Activated CD8-positive, alpha-beta memory T cell treated with anti-CD3 and anti-CD28 coated beads, Interleukin-2, amount 50 U/mL, for 48 hours (primary cell): ENCODE data around the gene ATOSA.

Source experiments
- DNase-seq: peaks from one replicate; pipeline ENCODE4 v3.0.0-alpha.2; 2020

The ATOSA gene

GRCh38 chr15:52679232-52680040, at the start of gene ATOSA:
Gene ATOSA (minus strand): TSS chr15:52679388. CDS start chr15:52678021, 1,367 bp downstream.
- DNase-seq: peak; percentile 93

DNA sequence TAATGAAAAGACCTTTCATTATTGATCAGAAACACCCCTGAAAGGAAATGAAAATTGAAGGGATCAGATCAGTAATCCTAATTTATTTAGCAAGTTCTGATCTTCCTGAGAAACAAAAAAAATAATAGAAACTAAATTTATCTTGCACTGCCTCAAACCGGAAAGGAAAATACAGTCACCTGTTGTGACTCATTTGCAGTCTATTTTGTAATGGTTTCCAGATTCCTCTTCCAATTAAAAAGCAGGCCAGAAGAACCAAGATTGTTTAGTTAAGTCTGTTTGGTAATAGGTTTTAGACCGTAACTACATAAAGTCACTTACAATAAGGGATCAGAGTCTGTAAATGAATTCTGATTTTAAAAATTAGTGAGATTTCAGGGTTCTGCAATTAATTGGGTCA, 49.7 kb upstream of the ATOSA start:
- no peak for DNase-seq

- DNase-seq: no peak
These were observed 48.6 kb upstream of the ATOSA start for GRCh38 chr15:52727815-52728214.

GRCh38 chr15:52726195-52726594, 47.0 kb upstream of the ATOSA start:
- no peak for DNase-seq

- DNase-seq: no peak
These were observed 39.4 kb upstream of the ATOSA start for GRCh38 chr15:52718551-52718950.

DNA sequence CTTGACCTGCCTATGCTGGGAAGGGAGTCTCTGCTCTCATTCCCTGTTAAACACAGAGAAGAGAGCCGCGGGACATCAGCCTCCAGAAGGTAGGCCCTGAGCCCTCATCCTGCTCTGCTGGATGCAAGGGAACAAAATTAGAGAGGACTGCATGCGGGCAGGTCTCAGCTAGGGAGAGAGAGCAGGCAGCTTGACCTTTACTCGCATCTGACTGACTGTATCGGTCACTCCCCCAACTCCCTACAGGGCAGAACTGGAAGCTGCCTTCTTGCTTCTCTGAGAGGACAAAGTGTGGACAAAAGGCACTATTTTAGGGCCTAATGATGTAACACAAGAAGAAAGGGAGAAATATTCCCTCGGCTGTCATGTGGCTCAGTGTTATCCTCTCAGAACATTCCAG, 38.7 kb upstream of the ATOSA start:
- DNase-seq: no peak

- no peak for DNase-seq
These were observed 38.3 kb upstream of the ATOSA start for GRCh38 chr15:52717481-52717880.

GRCh38 chr15:52716536-52716935, 37.3 kb upstream of the ATOSA start:
- DNase-seq: no peak

- DNase-seq: no peak
These were observed 36.2 kb upstream of the ATOSA start for GRCh38 chr15:52715411-52715810.

DNA sequence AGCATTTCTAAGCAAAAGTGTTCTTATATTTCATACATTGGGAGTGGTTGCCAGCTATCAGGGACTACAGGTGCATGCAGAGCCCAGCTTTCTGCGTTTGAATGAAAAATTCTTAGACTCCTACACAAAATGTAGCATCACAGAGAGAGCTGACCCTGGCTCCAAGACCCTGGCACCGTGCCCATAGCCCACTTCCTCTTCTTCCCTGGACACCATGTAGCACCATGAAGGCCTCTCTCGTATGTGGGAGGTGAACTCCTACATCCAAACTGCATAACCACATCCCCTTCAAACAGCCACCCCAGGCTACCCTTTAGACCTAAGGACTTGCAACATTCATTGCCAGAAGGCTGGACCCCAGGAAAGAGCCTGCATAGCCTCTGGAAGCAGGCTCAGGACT, 35.8 kb upstream of the ATOSA start:
- no peak for DNase-seq

DNA sequence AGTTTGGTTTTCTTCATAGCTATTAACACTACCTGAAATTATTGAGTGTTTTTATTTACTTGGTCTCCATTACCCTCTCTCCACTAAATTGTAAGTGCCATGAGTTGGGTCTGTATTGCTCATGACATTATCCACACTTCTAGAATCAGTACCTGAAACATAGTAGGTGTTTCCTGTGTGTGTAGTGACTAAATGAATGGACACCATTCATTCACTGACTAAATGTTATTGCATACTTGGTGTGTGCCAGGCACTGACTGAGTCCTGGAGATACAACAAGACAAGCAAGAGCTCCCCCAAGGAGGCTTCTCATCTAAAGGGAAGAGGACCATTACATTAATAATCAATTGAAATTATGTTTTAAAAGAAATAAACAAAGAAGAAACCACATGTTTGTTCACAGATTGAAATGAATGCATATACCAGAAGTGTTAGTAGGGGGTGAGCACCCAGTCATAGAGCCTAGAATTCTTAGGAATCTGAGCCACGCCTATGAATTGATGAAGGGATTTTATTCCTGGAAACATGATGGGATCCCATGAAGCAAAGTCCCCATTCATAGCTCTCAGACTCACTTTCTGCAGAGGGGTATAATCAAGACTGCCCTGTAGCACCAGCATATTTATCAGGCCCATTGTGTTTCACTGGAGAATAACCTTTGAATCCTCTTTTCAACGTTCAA, 31.7 kb upstream of the ATOSA start:
- DNase-seq: no peak

DNA sequence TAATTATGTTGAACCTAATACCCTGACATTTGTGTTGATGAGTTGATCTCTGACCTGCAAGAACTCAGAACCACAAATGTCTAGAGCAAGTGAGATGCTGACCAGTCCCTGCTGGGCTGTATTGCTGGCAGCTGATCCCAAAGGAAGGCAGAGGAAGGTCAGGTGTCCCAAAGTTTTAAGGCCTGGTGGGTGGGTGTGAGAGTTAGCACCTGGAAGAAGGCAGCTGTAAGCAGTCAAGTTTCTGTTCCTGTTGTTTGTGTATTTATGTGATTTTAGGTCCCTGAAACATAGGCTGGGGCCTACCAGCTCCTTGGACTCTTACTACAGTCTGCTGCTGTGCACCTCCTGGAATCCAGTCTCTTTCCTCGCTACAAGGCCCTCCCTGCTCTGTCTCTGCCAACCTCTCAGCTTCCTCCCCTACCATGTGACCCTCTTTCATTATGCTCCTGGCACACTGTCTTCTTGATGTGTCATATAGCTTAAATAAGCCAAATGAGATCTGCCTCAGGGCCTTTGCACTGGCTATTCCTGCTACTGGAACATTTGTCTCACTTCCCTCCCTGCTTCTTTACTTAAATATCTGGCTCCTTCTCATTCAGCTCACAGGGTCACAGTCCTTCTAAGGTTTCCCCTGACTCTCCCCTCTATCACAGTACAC, 31.0 kb upstream of the ATOSA start:
- DNase-seq: no peak

DNA sequence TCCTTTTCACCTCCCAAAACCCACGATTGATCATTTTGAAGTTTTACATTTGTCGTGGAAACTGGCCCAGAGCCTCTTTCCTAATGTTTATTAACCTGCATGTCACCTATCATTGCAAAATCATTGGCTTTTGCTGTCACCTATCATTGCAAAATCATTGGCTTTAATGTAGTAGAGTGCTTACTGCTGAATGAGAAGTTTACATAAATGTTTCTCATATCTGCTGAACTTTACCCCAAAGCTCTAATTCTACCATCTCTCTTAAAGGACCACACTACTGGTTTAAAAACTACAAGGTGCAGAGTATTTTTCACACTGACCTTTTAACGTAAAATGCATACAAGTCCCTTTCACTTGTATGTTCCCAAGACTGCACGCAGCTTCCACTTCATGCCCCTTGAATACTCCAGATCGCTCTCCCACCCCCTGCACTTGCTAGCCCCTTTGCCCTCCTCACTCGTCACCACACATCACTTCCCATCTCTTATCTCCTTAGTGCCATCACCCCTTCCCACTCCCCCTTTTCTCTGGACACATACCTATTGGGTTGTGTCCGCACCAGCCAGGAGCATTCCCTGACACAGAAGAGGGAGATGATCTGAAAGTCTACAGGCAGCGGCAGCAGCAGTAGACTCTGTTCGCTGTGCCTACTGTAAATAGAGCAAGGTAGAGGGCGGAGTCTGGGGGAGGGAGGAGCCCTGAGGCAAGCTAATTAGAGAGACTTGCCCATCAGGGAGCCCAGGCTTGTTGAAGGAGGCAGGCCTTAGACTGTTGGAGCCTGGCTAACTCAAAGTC, 30.2 kb upstream of the ATOSA start:
- no peak for DNase-seq

DNA sequence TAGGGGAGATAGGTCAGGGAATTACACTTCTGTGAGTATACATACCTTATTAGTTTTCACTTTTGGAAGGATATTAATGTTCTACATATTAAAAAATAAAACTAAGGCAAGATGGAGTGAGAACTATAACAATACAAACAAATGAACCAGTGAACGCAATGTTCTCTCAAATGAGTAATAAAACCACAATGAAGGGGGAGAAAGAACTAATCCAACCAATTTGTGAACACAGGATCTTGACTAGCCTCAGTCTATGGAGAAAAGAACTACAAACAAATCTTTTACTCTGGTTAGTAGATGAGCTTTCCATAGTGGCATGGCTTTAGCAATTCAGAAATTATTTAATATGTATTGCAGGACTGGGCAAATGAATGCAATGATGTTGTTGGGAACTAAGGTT, 26.9 kb upstream of the ATOSA start:
- no peak for DNase-seq

GRCh38 chr15:52702390-52702789, 23.2 kb upstream of the ATOSA start:
- DNase-seq: no peak

GRCh38 chr15:52699457-52699856, 20.3 kb upstream of the ATOSA start:
- no peak for DNase-seq

DNA sequence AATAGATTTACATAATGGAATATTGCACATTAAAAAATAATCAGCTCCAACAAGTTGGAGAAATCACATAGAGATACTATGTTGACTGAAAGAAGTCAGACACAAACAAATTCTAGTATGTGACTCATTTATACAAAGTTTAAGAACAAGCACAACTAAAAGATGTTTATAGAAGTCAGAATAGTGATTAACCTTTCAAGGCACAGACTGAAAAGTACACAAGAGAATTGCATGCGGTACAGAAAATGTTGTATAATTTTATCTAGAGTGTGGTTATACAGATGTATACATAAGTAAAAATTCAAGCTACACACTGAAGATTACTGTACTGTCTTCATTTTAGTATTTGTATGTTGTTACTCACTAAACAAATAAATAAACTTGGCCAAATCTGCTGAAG, 19.3 kb upstream of the ATOSA start:
- no peak for DNase-seq

DNA sequence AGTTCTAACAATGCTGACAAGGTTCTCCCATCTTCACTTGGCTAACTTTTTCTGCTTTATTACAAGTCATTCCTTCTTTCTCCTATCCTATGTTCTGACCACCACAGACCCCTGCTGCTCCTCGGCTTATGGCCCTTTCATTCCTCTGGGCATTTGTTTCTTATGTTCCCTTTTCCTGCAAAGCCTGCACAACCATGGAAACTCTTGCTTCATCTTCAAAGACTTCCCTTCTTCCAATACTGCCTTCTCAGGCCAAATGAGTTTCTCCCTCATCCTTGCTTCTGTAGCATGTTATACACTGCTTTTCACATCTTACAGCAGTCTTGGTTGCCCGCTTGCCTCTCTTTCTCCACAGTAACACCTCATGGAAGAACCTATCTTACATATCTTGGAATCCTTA, 17.9 kb upstream of the ATOSA start:
- DNase-seq: no peak

DNA sequence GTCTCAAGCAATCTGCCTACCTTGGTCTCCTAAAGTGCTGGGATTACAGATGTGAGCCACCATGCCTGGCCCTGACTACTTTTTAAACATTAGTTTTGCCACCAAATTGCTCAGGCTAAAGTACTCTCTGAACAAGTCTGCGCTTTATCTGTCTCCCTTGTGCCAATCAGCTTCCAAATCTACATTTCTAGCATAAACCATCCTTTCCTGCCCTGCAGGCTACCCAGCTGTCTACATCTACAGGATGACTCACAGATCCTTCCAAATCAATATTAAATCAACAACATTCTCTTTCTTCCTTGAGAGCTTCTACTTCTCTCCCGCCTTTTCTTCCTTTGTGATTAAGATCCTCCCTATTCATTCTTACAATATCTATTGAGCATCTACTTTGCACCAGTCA, 16.0 kb upstream of the ATOSA start:
- DNase-seq: no peak

GRCh38 chr15:52689562-52689961, 10.4 kb upstream of the ATOSA start:
- DNase-seq: no peak

- no peak for DNase-seq
These were observed 4.4 kb upstream of the ATOSA start for GRCh38 chr15:52683580-52683979.

DNA sequence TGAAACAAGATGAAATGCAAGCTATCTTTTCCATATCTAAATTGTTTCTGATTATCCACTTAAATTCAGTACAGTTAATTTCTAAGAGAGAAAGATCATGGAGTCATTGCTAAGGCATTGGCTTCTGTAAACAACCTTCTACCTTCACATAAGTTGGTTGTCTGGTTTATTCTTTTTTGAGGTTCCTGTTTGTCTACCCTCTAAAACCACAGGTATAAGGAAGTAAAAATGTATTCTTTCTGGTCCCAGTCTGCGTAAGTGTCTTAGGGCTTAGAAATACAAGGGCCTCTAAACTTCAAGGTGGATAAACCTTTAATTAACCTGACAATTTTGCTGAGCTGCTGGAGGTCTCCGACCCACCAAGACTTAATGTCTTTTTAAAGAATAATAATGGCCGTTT, 3.6 kb upstream of the ATOSA start:
- DNase-seq: no peak

- DNase-seq: no peak
These were observed 3.0 kb upstream of the ATOSA start for GRCh38 chr15:52682200-52682599.
